HCT116 (cell line): ENCODE measurements around the gene SSR1.
"Not testable (repeated sequence)": the region's sequence is repeated elsewhere in the genome, so short reads cannot be mapped to it uniquely, and the experiment has no call there.

Experiments used
- CEBPB ChIP-seq: IDR thresholded peaks from 2 replicates; pipeline ENCODE4 v1.6.1; 2012; ENCODE audit warnings: low read depth
- EGR1 ChIP-seq: IDR thresholded peaks from 2 replicates; pipeline ENCODE4 v1.6.1; 2012; ENCODE audit warnings: low read depth
- TF ChIP-seq, protein P1 (sequence below), 3 experiments: fragments of 200-600 bp in 1 of 3; sonication (generic) in 1 of 3; IDR thresholded peaks in 2 of 3; conservative IDR thresholded peaks in 1 of 3; 2 replicates each; pipeline ENCODE4 v1.5.1; 2012 to 2017; ENCODE audit warnings: low read depth in 2 of 3, low read length in 2 of 3, antibody characterized with exemption in 1 of 3, borderline replicate concordance in 1 of 3, control low read depth in 1 of 3, mild to moderate bottlenecking in 1 of 3, mixed read lengths in 1 of 3, mixed run types in 1 of 3, moderate library complexity in 1 of 3; ENCODE audit not compliant: insufficient read depth in 1 of 3

DNA sequence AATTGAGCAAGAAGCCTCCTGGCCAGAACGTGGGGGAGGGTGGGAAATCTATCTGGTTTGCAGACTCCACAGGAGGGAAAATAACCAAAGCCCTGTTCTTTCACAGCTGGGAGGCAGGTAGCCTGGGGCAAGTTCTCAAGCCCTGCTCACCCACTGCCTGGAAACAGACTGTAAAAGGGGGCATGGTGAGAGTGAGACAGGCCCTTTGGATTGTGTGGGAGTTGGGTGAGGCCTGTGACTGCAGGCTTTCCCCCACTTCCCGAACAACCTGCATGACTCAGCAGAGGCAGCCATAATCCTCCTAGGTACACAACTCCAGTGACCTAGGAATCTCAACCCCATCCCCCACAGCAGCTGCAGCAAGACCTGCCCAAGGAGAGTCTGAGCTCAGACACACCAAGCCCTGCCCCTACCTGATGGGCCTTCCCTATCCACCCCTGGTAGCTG lies 34.6 kb upstream of the SSR1 start:
- TF ChIP-seq EGR1, result peak; percentile 66
- TF ChIP-seq, protein P1, sequence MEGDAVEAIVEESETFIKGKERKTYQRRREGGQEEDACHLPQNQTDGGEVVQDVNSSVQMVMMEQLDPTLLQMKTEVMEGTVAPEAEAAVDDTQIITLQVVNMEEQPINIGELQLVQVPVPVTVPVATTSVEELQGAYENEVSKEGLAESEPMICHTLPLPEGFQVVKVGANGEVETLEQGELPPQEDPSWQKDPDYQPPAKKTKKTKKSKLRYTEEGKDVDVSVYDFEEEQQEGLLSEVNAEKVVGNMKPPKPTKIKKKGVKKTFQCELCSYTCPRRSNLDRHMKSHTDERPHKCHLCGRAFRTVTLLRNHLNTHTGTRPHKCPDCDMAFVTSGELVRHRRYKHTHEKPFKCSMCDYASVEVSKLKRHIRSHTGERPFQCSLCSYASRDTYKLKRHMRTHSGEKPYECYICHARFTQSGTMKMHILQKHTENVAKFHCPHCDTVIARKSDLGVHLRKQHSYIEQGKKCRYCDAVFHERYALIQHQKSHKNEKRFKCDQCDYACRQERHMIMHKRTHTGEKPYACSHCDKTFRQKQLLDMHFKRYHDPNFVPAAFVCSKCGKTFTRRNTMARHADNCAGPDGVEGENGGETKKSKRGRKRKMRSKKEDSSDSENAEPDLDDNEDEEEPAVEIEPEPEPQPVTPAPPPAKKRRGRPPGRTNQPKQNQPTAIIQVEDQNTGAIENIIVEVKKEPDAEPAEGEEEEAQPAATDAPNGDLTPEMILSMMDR (IDR thresholded peaks at IDR 0.05 in 2 of 3, conservative IDR thresholded peaks at IDR 0.05 in 1 of 3; ENCODE audit: borderline replicate concordance in 1 of 3, insufficient read depth in 1 of 3, low read depth in 2 of 3, low read length in 2 of 3), result not testable (repeated sequence)
- TF ChIP-seq CEBPB, result not testable (repeated sequence)
